Posterior cingulate gyrus (tissue), 11 donors: ENCODE data around the gene FAM53B.

ENCODE experiments used
- DNase-seq, 10 donors: peaks; one replicate each; pipeline versions ENCODE4 v3.0.0 to v3.0.0-alpha.2; 2020 to 2021; ENCODE audit warnings: mixed read lengths in 3 of 10
- intact Hi-C: fragments of 100-400 bp; cut with DNase I; formaldehyde crosslinking; loops from one replicate; pipeline ENCODE4 v1.15.1; 2023

FAM53B gene

GRCh38 chr10:124743191-124744101, 732 bp downstream of the FAM53B start:
- peak in 2 of 10 donors; percentile 78 to 89 for DNase-seq
- intact Hi-C loops: loop anchor here (5.0 to 10.0 kb wide), 4 partner anchors 36 to 111 kb away; partner anchors contain the start of gene EEF1AKMT2

GRCh38 chr10:124742413-124743190, 1.6 kb downstream of the FAM53B start:
- intact Hi-C loops: loop anchor here (5.0 to 10.0 kb wide), 4 partner anchors 35 to 110 kb away; partner anchors contain the start of gene EEF1AKMT2
- DNase-seq: peak in 2 of 10 donors; percentile 80 to 88

- no peak for DNase-seq
These were observed 2.2 kb downstream of the FAM53B start for GRCh38 chr10:124741922-124742412.

GRCh38 chr10:124741281-124741921, 2.8 kb downstream of the FAM53B start:
- intact Hi-C loops: loop anchor here (2.0 to 10.0 kb wide), 5 partner anchors 17 to 109 kb away; partner anchors contain the start of gene EEF1AKMT2
- DNase-seq: peak; percentile 73 to 97 (median 87)

More at GRCh38 chr10:124741922-124742412, 2.2 kb downstream of the FAM53B start:
- intact Hi-C loops: loop anchor here (2.0 to 10.0 kb wide), 5 partner anchors 17 to 110 kb away; partner anchors contain the start of gene EEF1AKMT2

GRCh38 chr10:124740369-124741280, 3.6 kb downstream of the FAM53B start:
- intact Hi-C loops: loop anchor here (2.0 to 10.0 kb wide), 5 partner anchors 16 to 108 kb away; partner anchors contain the start of gene EEF1AKMT2

GRCh38 chr10:124739986-124740368, 4.2 kb downstream of the FAM53B start:
- DNase-seq: no peak
- intact Hi-C loops: loop anchor here (2.0 to 10.0 kb wide), 5 partner anchors 15 to 108 kb away; partner anchors contain the start of gene EEF1AKMT2

More at GRCh38 chr10:124740369-124741280, 3.6 kb downstream of the FAM53B start:
- peak in 7 of 10 donors; percentile 59 to 94 (median 69) for DNase-seq

GRCh38 chr10:124739119-124739921, 4.9 kb downstream of the FAM53B start:
- DNase-seq: no peak
- intact Hi-C loops: no loop called here

- peak in 1 of 10 donors; percentile 76 for DNase-seq
- intact Hi-C loops: no loop called here
These were observed 5.7 kb downstream of the FAM53B start for GRCh38 chr10:124738441-124738840.

GRCh38 chr10:124737708-124738107, 6.5 kb downstream of the FAM53B start:
- no peak for DNase-seq

GRCh38 chr10:124737221-124737620, 7.0 kb downstream of the FAM53B start:
- no peak for DNase-seq
- intact Hi-C loops: no loop called here

More at GRCh38 chr10:124737708-124738107, 6.5 kb downstream of the FAM53B start:
- intact Hi-C loops: no loop called here

- intact Hi-C loops: no loop called here
- DNase-seq: peak; percentile 71 to 98 (median 79)
These were observed 7.6 kb downstream of the FAM53B start for GRCh38 chr10:124736491-124737136.

GRCh38 chr10:124735491-124736286, 8.5 kb downstream of the FAM53B start:
- intact Hi-C loops: no loop called here
- DNase-seq: no peak

GRCh38 chr10:124734311-124735166, 9.6 kb downstream of the FAM53B start:
- intact Hi-C loops: no loop called here
- DNase-seq: peak in 1 of 10 donors; percentile 1

- intact Hi-C loops: no loop called here
- peak in 1 of 10 donors; percentile 1 for DNase-seq
These were observed 10.5 kb downstream of the FAM53B start for GRCh38 chr10:124733571-124734245.

GRCh38 chr10:124732931-124733570, 11.1 kb downstream of the FAM53B start:
- peak in 2 of 10 donors; percentile 11 to 75 for DNase-seq
- intact Hi-C loops: no loop called here
